ENCODE data around the gene PRSS38. TPM values are rescaled to one million over a fixed set of nuclear protein-coding genes. Genes with fewer than 3 reads are reported as not detected.

PRSS38 gene
- total RNA-seq, 1 experiment from 2014 or later, result not detected

DNA sequence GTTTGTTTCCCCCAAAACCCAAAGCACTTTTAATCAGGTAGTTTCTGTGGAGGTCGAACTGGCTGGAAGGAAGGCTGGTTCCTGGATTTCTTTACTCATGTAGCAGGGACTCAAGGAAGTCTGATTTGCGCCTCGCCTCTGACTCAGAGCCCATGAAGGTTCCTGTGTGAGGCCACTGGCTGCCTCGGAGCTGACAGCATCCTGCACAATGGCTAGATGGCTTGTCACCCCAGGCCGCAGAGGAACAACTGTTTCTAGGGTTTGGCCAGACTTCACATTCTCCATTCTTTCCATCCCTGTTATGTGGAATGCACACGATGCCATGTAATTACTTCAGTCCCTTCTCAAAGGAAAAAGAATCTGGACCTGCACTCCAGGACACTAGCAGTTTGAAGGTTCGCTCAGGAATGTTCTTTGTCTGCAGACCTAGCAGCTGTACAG, 39.1 kb upstream of the PRSS38 start:
- Histone ChIP-seq H3K27me3 (ENCODE audit: insufficient read depth, low read length) (no peaks in the 10 kb centered on the region), H4K20me1 (ENCODE audit: insufficient read depth) (no peaks in the 10 kb centered on the region), H3K27ac (ENCODE audit: low read depth, low read length) (no peak overlapping the region), H3K36me3 (ENCODE audit: control insufficient read depth in 1 of 2, insufficient read depth in 2 of 2, low read length in 2 of 2) (no peaks in the 10 kb centered on the region), H3K9me2 (ENCODE audit: insufficient read depth) (no peaks in the 10 kb centered on the region), H3K9me3 (ENCODE audit: control insufficient read depth in 1 of 2, insufficient read depth in 1 of 2, low read depth in 1 of 2, low read length in 2 of 2) (no peaks in the 10 kb centered on the region), H3K9ac (ENCODE audit: low read length) (no peak overlapping the region), H2AFZ (ENCODE audit: low read depth, low read length, poor library complexity, severe bottlenecking) (no peak overlapping the region), H3K4me1 (ENCODE audit: control insufficient read depth in 1 of 2, insufficient read depth in 2 of 2, low read length in 2 of 2) (no peaks in the 10 kb centered on the region), H3K4me3 (replicated peaks in 1 of 2; ENCODE audit: low read depth in 1 of 2, low read length in 2 of 2) (no peak overlapping the region), H3K4me2 (ENCODE audit: low read length) (no peak overlapping the region), H3K79me2 (ENCODE audit: insufficient read depth, low read length) (no peaks in the 10 kb centered on the region)
- intact Hi-C loops (cut with micrococcal nuclease), result no loop called here
- CTCF ChIA-PET, result no interaction called here
- TF ChIP-seq CBX3 (IDR thresholded peaks at IDR 0.05; ENCODE audit: low read depth) (no peak), TCF7L2 (IDR thresholded peaks at IDR 0.05; ENCODE audit: borderline replicate concordance, extremely low read depth, insufficient read depth, insufficient read length) (no peak)
- ATAC-seq, result no peak
- POLR2A ChIA-PET, result no interaction called here
- DNase-seq (ENCODE audit: low read depth, low spot score), result no peak
- RAD21 ChIA-PET (ENCODE audit: low non-redundant PET in 1 of 2, low total read pairs in 2 of 2, uncharacterized antibody in 2 of 2, unreplicated experiment in 2 of 2), result no interaction called here
- no TSS peak for BruUV-seq (replicated peaks)

DNA sequence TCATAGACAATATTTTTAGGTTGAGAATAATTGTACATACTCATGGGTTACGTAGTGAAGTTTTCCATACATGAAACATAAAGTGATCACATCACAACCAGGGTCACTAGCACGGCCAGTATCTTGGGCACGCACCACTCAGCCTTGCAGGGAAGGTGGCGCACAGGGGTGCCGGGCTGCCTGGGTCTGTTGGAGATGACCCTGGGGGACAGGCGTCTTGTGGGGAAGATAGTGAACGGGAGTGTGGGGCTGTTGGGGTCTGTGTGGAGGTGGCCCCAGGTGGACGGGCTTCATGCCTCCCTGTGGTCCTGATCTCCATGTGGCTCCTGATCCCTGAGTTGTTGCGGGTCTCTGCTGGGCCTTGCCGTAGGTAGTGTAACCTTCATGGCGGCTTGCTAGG, 38.3 kb upstream of the PRSS38 start:
- Histone ChIP-seq H4K20me1 (ENCODE audit: insufficient read depth) (no peaks in the 10 kb centered on the region), H3K9me2 (ENCODE audit: insufficient read depth) (no peaks in the 10 kb centered on the region), H3K9me3 (ENCODE audit: control insufficient read depth in 1 of 2, insufficient read depth in 1 of 2, low read depth in 1 of 2, low read length in 2 of 2) (no peaks in the 10 kb centered on the region), H3K36me3 (ENCODE audit: control insufficient read depth in 1 of 2, insufficient read depth in 2 of 2, low read length in 2 of 2) (no peaks in the 10 kb centered on the region), H2AFZ (ENCODE audit: low read depth, low read length, poor library complexity, severe bottlenecking) (no peak overlapping the region), H3K27ac (ENCODE audit: low read depth, low read length) (no peak overlapping the region), H3K79me2 (ENCODE audit: insufficient read depth, low read length) (no peaks in the 10 kb centered on the region), H3K4me2 (ENCODE audit: low read length) (no peak overlapping the region), H3K4me3 (replicated peaks in 1 of 2; ENCODE audit: low read depth in 1 of 2, low read length in 2 of 2) (no peak overlapping the region), H3K27me3 (ENCODE audit: insufficient read depth, low read length) (no peaks in the 10 kb centered on the region), H3K4me1 (ENCODE audit: control insufficient read depth in 1 of 2, insufficient read depth in 2 of 2, low read length in 2 of 2) (no peaks in the 10 kb centered on the region), H3K9ac (ENCODE audit: low read length) (no peak overlapping the region)
- CTCF ChIA-PET, result no interaction called here
- ATAC-seq, result no peak
- intact Hi-C loops (cut with micrococcal nuclease), result no loop called here
- BruUV-seq (replicated peaks), result no TSS peak
- TF ChIP-seq SP1 (IDR thresholded peaks at IDR 0.05; ENCODE audit: low read depth) (no peak), ELF1 (IDR thresholded peaks at IDR 0.05; ENCODE audit: borderline replicate concordance, low read depth) (no peak), EZH2 (IDR thresholded peaks at IDR 0.05) (no peak), POLR2AphosphoS5 (IDR thresholded peaks at IDR 0.05; ENCODE audit: low read depth, low read length) (no peak), POLR2A (IDR thresholded peaks at IDR 0.05; ENCODE audit: borderline replicate concordance, extremely low read depth, insufficient read depth, insufficient read length) (no peak), RAD21 (IDR thresholded peaks at IDR 0.05; ENCODE audit: low read depth) (no peak), FOSL1 (IDR thresholded peaks at IDR 0.05; ENCODE audit: low read depth) (no peak), EZH2phosphoT487 (IDR thresholded peaks at IDR 0.05; ENCODE audit: borderline replicate concordance) (no peak)
- TF ChIP-seq, protein P1, sequence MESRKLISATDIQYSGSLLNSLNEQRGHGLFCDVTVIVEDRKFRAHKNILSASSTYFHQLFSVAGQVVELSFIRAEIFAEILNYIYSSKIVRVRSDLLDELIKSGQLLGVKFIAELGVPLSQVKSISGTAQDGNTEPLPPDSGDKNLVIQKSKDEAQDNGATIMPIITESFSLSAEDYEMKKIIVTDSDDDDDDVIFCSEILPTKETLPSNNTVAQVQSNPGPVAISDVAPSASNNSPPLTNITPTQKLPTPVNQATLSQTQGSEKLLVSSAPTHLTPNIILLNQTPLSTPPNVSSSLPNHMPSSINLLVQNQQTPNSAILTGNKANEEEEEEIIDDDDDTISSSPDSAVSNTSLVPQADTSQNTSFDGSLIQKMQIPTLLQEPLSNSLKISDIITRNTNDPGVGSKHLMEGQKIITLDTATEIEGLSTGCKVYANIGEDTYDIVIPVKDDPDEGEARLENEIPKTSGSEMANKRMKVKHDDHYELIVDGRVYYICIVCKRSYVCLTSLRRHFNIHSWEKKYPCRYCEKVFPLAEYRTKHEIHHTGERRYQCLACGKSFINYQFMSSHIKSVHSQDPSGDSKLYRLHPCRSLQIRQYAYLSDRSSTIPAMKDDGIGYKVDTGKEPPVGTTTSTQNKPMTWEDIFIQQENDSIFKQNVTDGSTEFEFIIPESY (IDR thresholded peaks at IDR 0.05; ENCODE audit: extremely low read depth, insufficient replicate concordance, low read length), result no peak
- POLR2A ChIA-PET, result no interaction called here
- DNase-seq (ENCODE audit: low read depth, low spot score), result no peak
- RAD21 ChIA-PET (ENCODE audit: low non-redundant PET in 1 of 2, low total read pairs in 2 of 2, uncharacterized antibody in 2 of 2, unreplicated experiment in 2 of 2), result no interaction called here
